Fibroblast of mammary gland (primary cell): ENCODE data around the gene PSME2.

Experiments
- DNase-seq: peaks from one replicate; pipeline ENCODE4 v3.0.0-alpha.2; 2010; ENCODE audit warnings: low read depth
- H3K4me3 ChIP-seq: 2 replicates; pipeline ENCODE4 v1.5.1; 2011; ENCODE audit warnings: low read depth, mild to moderate bottlenecking, low read length, moderate library complexity; ENCODE audit not compliant: control insufficient read depth
- TF ChIP-seq, protein P1 (sequence below): conservative IDR thresholded peaks from 2 replicates; pipeline ENCODE4 v1.5.1; 2011; ENCODE audit warnings: low read depth, low read length, inconsistent platforms; ENCODE audit not compliant: control insufficient read depth, insufficient read depth

Gene PSME2

DNA sequence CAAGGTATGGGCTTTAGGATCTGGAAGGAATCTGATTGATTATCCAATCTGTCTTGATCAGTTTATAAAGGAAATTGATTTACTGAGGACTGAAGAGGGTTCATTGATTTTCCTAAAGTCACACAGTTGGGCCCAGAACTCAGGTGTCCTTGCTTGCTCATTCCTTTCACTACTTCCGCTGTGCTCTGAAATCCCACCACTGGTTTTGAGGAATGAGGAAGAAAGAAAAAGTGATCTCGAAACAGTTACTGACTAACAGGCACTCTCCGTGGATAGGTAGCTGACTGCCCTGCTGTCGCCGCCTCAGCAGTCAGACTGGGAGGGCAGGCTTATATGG, 16.1 kb downstream of the PSME2 start, which contains the start of gene FITM1:
Gene FITM1 (plus strand): TSS at position 280 of the 337 bp plus-strand sequence. CDS start 905 bp downstream, outside the sequence.
- TF ChIP-seq, protein P1, sequence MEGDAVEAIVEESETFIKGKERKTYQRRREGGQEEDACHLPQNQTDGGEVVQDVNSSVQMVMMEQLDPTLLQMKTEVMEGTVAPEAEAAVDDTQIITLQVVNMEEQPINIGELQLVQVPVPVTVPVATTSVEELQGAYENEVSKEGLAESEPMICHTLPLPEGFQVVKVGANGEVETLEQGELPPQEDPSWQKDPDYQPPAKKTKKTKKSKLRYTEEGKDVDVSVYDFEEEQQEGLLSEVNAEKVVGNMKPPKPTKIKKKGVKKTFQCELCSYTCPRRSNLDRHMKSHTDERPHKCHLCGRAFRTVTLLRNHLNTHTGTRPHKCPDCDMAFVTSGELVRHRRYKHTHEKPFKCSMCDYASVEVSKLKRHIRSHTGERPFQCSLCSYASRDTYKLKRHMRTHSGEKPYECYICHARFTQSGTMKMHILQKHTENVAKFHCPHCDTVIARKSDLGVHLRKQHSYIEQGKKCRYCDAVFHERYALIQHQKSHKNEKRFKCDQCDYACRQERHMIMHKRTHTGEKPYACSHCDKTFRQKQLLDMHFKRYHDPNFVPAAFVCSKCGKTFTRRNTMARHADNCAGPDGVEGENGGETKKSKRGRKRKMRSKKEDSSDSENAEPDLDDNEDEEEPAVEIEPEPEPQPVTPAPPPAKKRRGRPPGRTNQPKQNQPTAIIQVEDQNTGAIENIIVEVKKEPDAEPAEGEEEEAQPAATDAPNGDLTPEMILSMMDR = no peak
- H3K4me3 ChIP-seq = no peak within 1 kb of the TSS
- no peak for DNase-seq

DNA sequence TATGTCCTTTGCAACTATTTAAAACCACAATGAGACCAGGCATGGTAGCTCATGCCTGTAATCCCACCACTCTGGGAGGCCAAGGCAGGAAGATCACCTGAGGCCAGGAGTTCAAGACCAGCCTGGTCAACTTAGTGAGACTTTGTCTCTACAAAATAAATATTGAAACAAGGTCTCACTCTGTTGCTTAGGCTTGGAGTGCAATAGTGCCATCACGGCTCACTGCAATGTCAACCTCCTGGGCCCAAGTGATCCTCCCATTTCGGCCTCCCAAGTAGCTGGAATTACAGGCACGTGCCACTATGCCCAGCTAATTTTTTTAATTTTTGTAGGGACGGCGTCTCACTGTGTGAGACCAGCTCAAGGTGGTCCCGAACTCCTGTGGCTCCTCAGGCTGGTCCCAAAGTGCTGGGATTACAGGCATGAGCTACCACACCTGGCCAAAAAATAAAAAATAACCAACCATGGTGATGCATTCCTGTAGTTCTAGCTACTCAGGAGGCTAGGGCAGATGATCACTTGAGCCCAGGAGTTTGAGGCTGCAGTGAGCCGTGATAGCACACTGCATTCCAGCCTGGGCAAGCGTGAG, 16.9 kb downstream of the PSME2 start:
- DNase-seq = no peak
- TF ChIP-seq, protein P1 = no peak
- H3K4me3 ChIP-seq = no peak overlapping the region

DNA sequence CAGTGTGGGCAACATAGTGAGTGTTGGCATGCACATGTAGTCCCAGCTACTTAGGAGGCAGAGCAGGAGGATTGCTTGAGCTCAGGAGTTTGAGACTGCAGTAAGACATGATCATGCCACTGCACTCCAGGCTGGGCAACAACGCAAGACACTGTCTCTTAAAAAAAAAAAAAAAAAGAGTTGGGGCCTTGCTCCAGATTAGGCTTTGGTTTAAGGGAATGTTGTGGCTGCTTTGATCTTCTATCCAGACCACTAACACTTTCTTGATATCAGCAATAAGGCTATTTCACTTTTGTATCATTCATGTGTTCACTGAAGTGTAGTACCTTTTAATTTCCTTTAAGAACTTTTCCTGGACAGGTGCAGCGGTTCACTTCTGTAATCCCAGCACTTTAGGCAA, 18.7 kb downstream of the PSME2 start:
- no peak for DNase-seq
- H3K4me3 ChIP-seq = no peak overlapping the region
- TF ChIP-seq, protein P1 = no peak

DNA sequence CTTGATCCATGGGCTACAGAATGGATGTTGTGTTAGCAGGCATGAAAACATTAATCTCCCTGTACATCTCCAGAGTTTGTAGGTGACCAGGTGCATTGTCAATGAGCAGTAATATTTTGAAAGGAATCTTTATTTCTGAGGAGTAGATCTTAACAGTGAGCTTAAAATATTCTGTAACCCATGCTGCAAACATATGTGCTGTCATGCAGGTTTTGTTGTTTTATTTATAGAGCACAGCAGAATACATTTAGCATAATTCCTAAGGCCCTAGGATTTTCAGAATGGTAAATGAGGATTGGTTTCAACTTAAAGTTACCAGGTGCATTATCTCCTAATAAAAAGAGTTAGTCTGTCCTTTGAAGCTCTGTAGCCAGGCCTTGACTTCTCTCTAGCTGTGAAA, 19.5 kb downstream of the PSME2 start:
- H3K4me3 ChIP-seq = no peak overlapping the region
- TF ChIP-seq, protein P1 = no peak

DNA sequence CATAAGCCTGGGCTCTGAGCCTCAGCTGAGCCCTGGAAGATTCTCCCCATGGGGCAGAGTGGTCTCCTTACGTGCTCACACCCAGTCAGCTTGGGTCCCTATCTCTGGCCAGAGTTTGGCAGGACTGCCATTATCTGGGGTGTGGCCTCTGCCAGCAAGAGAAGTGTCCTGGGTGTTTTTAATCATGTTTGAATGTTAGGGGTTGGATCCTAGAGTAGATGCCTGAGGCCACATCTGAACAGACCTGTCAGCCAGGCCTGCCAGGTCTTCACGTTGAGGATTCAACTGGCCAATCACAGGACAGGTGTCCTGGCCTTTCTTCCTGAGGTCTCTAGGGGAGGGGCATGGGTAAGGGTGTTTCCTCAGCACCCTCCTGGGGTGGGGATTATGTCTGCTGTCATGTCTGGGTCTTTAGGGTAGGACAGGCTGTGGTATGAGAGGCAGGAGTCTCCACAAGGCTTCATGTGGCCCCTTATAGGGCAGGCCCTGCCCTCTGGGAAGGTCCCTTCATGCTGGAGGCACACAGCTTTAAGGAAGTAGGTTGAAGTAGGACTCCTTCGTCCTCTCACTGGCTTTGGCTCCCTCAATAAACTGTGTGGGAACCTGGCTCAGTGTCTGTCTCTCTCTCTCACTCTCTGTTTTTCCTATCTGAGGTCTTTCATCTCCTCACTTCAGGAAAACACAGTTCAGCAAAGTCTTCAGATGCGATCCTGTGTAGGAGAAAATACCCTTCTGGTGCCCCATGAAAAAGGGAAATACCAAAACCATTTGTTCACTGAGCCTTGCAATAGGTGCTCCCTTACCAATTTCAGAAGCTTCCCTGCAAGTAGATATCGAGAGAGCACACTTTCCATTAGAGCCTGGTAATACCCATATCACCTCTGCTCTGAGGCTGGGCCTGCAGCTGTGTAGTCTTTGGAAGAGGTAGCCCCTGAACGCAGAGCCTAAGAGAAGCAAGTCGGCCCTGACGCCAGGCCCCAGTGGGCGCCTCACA, 22.7 kb downstream of the PSME2 start:
- TF ChIP-seq, protein P1 = no peak
- H3K4me3 ChIP-seq = no peak overlapping the region
- DNase-seq = no peak

More for the DNA sequence above, 19.5 kb downstream of the PSME2 start:
- DNase-seq = no peak

DNA sequence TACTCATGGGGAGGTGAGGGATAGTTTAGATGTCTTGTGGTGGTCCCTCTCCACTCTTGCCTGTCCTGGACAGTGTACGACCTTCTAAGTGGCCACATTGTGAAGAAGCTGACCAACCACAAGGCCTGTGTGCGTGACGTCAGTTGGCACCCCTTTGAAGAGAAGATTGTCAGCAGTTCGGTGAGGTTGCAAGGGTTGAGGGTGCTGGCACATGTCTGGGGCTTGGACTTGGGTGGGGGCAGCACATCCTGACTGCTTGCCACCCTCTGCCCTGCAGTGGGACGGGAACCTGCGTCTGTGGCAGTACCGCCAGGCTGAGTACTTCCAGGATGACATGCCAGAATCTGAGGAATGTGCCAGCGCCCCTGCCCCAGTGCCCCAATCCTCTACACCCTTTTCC, 23.5 kb downstream of the PSME2 start:
- no peak overlapping the region for H3K4me3 ChIP-seq
- DNase-seq = no peak
- TF ChIP-seq, protein P1 = no peak
